Sigmoid colon (tissue), 4 donors: ENCODE measurements around the gene MORC2.

ENCODE experiments used
- EP300 ChIP-seq, 4 donors: sonication (generic); formaldehyde crosslinking; IDR thresholded peaks; one replicate each; pipeline ENCODE4 v1.6.1; 2017; ENCODE audit warnings: antibody characterized with exemption in 4 of 4
- POLR2A ChIP-seq, 2 donors: fragments of 450-650 bp; IDR thresholded peaks; one replicate each; pipeline ENCODE4 v1.6.1; 2016; ENCODE audit warnings: antibody characterized with exemption in 2 of 2, mild to moderate bottlenecking in 2 of 2, moderate library complexity in 2 of 2
- POLR2AphosphoS5 ChIP-seq, 4 donors: sonication (generic); formaldehyde crosslinking; IDR thresholded peaks; one replicate each; pipeline ENCODE4 v1.6.1; 2017; ENCODE audit warnings: antibody characterized with exemption in 4 of 4
- TF ChIP-seq, protein P1 (sequence below), 4 experiments: fragments of 450-650 bp in 3 of 4; fragments of 200-600 bp in 1 of 4; IDR thresholded peaks; one replicate each; pipeline ENCODE4 v1.5.1; 2016 to 2019; ENCODE audit warnings: antibody characterized with exemption in 4 of 4, mild to moderate bottlenecking in 3 of 4, moderate library complexity in 2 of 4

DNA sequence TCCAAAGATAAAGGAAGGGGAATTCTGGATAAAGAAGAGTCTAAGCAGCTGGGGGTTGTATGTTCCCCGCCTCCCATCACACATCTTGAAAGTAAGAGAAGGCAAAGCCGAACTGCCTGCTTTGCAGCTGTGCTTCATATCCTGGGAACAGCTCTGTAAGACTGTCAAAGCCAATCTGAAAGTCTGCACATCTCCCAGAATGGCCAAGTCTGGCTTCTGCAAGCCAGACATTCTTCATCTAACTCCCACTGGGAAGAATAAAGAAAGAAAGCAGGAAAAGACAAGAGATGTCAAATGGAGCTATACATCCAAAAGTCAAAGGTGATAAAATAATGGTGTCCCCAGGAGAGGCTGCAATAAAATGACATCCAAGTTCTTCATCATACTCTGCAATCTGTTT is 15.4 kb downstream of the MORC2 start:
- TF ChIP-seq, protein P1, sequence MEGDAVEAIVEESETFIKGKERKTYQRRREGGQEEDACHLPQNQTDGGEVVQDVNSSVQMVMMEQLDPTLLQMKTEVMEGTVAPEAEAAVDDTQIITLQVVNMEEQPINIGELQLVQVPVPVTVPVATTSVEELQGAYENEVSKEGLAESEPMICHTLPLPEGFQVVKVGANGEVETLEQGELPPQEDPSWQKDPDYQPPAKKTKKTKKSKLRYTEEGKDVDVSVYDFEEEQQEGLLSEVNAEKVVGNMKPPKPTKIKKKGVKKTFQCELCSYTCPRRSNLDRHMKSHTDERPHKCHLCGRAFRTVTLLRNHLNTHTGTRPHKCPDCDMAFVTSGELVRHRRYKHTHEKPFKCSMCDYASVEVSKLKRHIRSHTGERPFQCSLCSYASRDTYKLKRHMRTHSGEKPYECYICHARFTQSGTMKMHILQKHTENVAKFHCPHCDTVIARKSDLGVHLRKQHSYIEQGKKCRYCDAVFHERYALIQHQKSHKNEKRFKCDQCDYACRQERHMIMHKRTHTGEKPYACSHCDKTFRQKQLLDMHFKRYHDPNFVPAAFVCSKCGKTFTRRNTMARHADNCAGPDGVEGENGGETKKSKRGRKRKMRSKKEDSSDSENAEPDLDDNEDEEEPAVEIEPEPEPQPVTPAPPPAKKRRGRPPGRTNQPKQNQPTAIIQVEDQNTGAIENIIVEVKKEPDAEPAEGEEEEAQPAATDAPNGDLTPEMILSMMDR (IDR thresholded peaks at IDR 0.05) = no peak
- TF ChIP-seq POLR2A (IDR thresholded peaks at IDR 0.05) (no peak), POLR2AphosphoS5 (IDR thresholded peaks at IDR 0.05) (no peak), EP300 (IDR thresholded peaks at IDR 0.05) (no peak)
